Panc1 (cell line): ENCODE results near the gene TFAP2A.

Experiments
- POLR2AphosphoS5 ChIP-seq: IDR thresholded peaks from 2 replicates; pipeline ENCODE4 v1.6.1; 2012; ENCODE audit warnings: mild to moderate bottlenecking, low read depth, low read length, moderate library complexity
- REST ChIP-seq, 2 experiments: IDR thresholded peaks; 2 replicates each; pipeline ENCODE4 v1.6.1; 2011 to 2012; ENCODE audit warnings: low read depth in 2 of 2, control low read depth in 1 of 2, low read length in 1 of 2, mild to moderate bottlenecking in 1 of 2, moderate library complexity in 1 of 2; ENCODE audit not compliant: insufficient read depth in 1 of 2
- SIN3A ChIP-seq: IDR thresholded peaks from 2 replicates; pipeline ENCODE4 v1.6.1; 2012; ENCODE audit warnings: low read depth, mild to moderate bottlenecking, low read length, moderate library complexity, borderline replicate concordance; ENCODE audit not compliant: insufficient read depth
- TF ChIP-seq, protein P1 (sequence below): fragments of 450-650 bp; IDR thresholded peaks from 2 replicates; pipeline ENCODE4 v1.5.1; 2017; ENCODE audit warnings: mild to moderate bottlenecking

DNA sequence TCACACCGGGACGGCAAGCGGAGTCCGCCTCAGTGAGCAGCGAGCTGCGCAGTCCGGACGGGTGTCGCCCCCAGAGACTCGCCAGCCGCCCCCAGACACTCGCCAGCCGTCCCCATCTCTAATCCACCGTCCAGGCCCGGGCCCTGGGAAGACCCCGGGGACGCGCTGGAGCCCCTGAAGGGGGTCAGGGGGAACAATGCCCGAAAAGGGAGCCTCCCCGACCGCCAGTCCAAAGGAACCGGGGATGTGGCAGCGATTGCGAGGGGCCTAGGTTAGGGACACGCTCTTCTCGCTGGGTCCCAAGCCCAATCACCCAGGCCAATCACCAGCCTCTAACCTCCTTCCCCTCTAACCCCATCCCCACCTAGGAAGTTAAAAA, 33.1 kb downstream of the TFAP2A start:
- TF ChIP-seq, protein P1, sequence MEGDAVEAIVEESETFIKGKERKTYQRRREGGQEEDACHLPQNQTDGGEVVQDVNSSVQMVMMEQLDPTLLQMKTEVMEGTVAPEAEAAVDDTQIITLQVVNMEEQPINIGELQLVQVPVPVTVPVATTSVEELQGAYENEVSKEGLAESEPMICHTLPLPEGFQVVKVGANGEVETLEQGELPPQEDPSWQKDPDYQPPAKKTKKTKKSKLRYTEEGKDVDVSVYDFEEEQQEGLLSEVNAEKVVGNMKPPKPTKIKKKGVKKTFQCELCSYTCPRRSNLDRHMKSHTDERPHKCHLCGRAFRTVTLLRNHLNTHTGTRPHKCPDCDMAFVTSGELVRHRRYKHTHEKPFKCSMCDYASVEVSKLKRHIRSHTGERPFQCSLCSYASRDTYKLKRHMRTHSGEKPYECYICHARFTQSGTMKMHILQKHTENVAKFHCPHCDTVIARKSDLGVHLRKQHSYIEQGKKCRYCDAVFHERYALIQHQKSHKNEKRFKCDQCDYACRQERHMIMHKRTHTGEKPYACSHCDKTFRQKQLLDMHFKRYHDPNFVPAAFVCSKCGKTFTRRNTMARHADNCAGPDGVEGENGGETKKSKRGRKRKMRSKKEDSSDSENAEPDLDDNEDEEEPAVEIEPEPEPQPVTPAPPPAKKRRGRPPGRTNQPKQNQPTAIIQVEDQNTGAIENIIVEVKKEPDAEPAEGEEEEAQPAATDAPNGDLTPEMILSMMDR, result no peak
- no peak for TF ChIP-seq REST (IDR thresholded peaks at IDR 0.05; ENCODE audit: insufficient read depth in 1 of 2, low read depth in 2 of 2, low read length in 1 of 2)
- TF ChIP-seq SIN3A, result no peak
- TF ChIP-seq POLR2AphosphoS5, result no peak
